Kidney (tissue), 14 donors: ENCODE data around the gene PIK3CG. TPM values are rescaled to one million over a fixed set of nuclear protein-coding genes. Genes with fewer than 3 reads are reported as not detected.

Experiments
- DNase-seq, 5 donors: peaks; one replicate each; pipeline ENCODE4 v3.0.0-alpha.2; 2013 to 2020
- FAIRE-seq: peaks from 2 replicates; lab custom pipeline; 2012; peaks lifted over from hg19 to GRCh38; lab: Jason Lieb, UNC
- H3K27ac ChIP-seq, 2 donors: one replicate each; pipeline ENCODE4 v1.7.0; 2013; ENCODE audit warnings: low read depth in 2 of 2, low read length in 2 of 2, inconsistent platforms in 1 of 2
- H3K27me3 ChIP-seq: one replicate; pipeline ENCODE4 v1.7.1; 2013; ENCODE audit warnings: low read length, inconsistent platforms; ENCODE audit not compliant: control insufficient read depth, insufficient read depth
- H3K36me3 ChIP-seq, 3 donors: one replicate each; pipeline versions ENCODE4 v1.7.0 to v1.7.1; 2013; ENCODE audit warnings: low read length in 3 of 3, control low read depth in 1 of 3, inconsistent platforms in 1 of 3; ENCODE audit not compliant: insufficient read depth in 3 of 3, control insufficient read depth in 2 of 3
- H3K4me1 ChIP-seq, 3 donors: one replicate each; pipeline versions ENCODE4 v1.7.0 to v1.7.1; 2013; ENCODE audit warnings: low read length in 3 of 3, inconsistent platforms in 1 of 3, low read depth in 1 of 3; ENCODE audit not compliant: control insufficient read depth in 2 of 3, insufficient read depth in 2 of 3
- H3K4me3 ChIP-seq, 3 donors: one replicate each; pipeline versions ENCODE4 v1.7.0 to v1.8.1; 2013; ENCODE audit warnings: low read length in 3 of 3, control low read depth in 1 of 3, inconsistent platforms in 1 of 3
- H3K9ac ChIP-seq, 3 donors: one replicate each; pipeline versions ENCODE4 v1.7.0 to v1.7.1; 2013; ENCODE audit warnings: low read length in 3 of 3, control low read depth in 1 of 3, inconsistent platforms in 1 of 3
- H3K9me3 ChIP-seq, 3 donors: one replicate each; pipeline versions ENCODE4 v1.7.0 to v1.7.1; 2013; ENCODE audit warnings: low read length in 3 of 3, control low read depth in 1 of 3, inconsistent platforms in 1 of 3; ENCODE audit not compliant: control insufficient read depth in 2 of 3, insufficient read depth in 1 of 3
- intact Hi-C: fragments of 100-400 bp; cut with DNase I; formaldehyde crosslinking; loops from one replicate; pipeline ENCODE4 v1.11.1; 2022
- polyA plus RNA-seq: library from polyadenylated mRNA; stranded (reverse); fragments of 350-450 nt; fragmentation: Illumina TruSeq; extraction: RNeasy Lipid Tissue Mini Kit (QIAGEN cat#74804); gene quantifications from one replicate; pipeline ENCODE4 v1.2.3, GENCODE V29; 2014; ENCODE audit warnings: low read depth, low replicate concordance; ENCODE audit not compliant: insufficient read depth
- total RNA-seq: library from RNA; stranded (reverse); fragmentation: NEBNext Ultra II Directional; extraction: Animal tissue kit (Norgen Biotek cat#: 25700); gene quantifications from one replicate; pipeline ENCODE4 v1.2.1, GENCODE V29; 2021
- TF ChIP-seq, protein P1 (sequence below): IDR thresholded peaks from 3 replicates; pipeline ENCODE4 v1.5.1; 2012; ENCODE audit warnings: mild to moderate bottlenecking, moderate library complexity, borderline replicate concordance; ENCODE audit not compliant: insufficient read depth; ENCODE audit errors: extremely low read depth
- donor health status: control.
- donor health status: control.
- donor health status: control.
- donor health status: control.
- donor health status: control.
- donor health status: DM: yes; HTN: yes; CAD: no.
- donor health status: Normal renal cell carcinoma (clear cell type).

PIK3CG gene
- total and polyA plus RNA-seq, 2 donors from 2014 or later = 0.15 to 8.6 TPM

DNA sequence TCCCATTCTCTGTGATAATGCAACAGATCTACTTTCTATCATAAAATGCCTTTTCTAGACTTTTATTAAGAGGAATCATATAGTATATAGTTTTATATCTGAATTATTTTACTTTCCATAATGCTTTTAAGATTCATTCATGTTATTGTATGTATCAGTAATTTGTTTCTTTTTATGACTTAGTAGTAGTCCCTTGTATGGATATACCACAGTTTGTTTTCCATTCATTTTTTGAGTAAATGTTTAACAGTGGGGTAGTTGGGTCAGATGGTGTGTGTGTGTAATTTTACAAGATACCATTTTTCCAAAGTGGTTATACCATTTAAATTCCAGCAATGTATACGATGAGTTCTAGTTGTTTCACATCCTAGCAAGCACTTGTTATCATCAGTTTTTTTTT is 10.4 kb downstream of the PIK3CG start:
- Histone ChIP-seq H3K9me3 (no peaks in the 10 kb centered on the region), H3K27me3 (no peaks in the 10 kb centered on the region), H3K9ac (no peak overlapping the region), H3K36me3 (no peaks in the 10 kb centered on the region), H3K4me1 (no peaks in the 10 kb centered on the region), H3K4me3 (no peak overlapping the region), H3K27ac (no peak overlapping the region)
- FAIRE-seq (no peak), DNase-seq (no peak)
- TF ChIP-seq, protein P1, sequence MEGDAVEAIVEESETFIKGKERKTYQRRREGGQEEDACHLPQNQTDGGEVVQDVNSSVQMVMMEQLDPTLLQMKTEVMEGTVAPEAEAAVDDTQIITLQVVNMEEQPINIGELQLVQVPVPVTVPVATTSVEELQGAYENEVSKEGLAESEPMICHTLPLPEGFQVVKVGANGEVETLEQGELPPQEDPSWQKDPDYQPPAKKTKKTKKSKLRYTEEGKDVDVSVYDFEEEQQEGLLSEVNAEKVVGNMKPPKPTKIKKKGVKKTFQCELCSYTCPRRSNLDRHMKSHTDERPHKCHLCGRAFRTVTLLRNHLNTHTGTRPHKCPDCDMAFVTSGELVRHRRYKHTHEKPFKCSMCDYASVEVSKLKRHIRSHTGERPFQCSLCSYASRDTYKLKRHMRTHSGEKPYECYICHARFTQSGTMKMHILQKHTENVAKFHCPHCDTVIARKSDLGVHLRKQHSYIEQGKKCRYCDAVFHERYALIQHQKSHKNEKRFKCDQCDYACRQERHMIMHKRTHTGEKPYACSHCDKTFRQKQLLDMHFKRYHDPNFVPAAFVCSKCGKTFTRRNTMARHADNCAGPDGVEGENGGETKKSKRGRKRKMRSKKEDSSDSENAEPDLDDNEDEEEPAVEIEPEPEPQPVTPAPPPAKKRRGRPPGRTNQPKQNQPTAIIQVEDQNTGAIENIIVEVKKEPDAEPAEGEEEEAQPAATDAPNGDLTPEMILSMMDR = no peak
- intact Hi-C loops = no loop called here

DNA sequence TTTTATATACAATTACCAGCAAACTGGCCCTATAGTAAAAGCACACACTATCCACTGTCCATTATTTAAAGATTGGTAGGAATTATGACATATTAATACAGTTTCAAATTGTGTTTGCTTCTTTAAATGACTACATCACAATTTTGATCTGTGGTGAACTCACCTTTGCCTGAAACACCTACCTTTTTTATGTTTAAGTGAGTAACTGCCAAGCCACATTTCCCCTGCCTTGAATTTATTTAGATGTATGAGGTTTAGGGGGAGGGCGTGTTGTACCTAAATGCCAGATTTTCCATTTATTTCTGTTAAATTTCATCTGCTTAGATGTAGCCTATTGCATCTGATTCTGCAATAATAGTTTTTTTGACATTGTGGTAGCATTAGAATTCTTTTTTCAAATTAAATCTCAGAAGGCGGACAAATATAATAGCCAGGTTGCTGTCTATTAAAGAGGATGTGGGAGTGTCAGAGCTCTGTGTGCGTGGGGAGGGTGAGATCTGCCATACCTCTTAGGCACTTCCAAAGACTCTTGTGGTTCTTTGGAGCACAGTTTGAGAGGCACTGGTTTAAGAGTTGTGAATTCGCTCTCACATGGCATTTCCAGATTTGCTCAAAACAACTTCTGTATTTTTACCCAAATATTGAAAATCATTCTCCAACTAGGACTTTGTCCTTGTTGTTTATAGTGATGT is 13.8 kb downstream of the PIK3CG start:
- Histone ChIP-seq H3K4me1 (no peaks in the 10 kb centered on the region), H3K27ac (no peak overlapping the region), H3K36me3 (no peaks in the 10 kb centered on the region), H3K9ac (no peak overlapping the region), H3K27me3 (no peaks in the 10 kb centered on the region), H3K4me3 (no peak overlapping the region), H3K9me3 (no peaks in the 10 kb centered on the region)
- intact Hi-C loops = no loop called here
- FAIRE-seq = no peak
- TF ChIP-seq, protein P1 = no peak
- DNase-seq = no peak

DNA sequence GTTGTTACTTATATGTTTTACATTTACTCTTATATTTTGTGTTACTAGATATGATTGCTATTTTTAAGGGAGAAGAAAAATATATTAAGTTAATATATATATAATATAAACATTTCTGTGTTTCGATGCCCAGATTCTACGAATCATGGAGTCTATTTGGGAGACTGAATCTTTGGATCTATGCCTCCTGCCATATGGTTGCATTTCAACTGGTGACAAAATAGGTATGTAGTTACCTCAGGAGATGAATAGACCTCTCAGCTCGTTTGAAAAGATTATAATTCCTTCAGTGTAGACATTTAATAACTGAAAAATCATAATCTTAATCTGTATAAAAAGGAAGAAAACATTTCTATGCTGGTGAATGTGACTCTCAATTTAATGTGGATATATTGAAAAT is 16.9 kb downstream of the PIK3CG start:
- DNase-seq (no peak), FAIRE-seq (no peak)
- Histone ChIP-seq H3K36me3 (no peaks in the 10 kb centered on the region), H3K4me1 (no peaks in the 10 kb centered on the region), H3K27me3 (no peaks in the 10 kb centered on the region), H3K9me3 (no peaks in the 10 kb centered on the region), H3K9ac (no peak overlapping the region), H3K27ac (no peak overlapping the region), H3K4me3 (no peak overlapping the region)
- intact Hi-C loops = no loop called here
- TF ChIP-seq, protein P1 = no peak
